Stimulated activated CD4-positive, alpha-beta T cell treated with anti-CD3 and anti-CD28 coated beads, Interleukin-2, amount 100 ng/mL, for 48 hours (primary cell): Measurements from ENCODE around the gene CD81.

ENCODE experiments used
- DNase-seq, 2 donors: peaks; one replicate each; pipeline ENCODE4 v3.0.0-alpha.2; 2020

The CD81 gene

DNA sequence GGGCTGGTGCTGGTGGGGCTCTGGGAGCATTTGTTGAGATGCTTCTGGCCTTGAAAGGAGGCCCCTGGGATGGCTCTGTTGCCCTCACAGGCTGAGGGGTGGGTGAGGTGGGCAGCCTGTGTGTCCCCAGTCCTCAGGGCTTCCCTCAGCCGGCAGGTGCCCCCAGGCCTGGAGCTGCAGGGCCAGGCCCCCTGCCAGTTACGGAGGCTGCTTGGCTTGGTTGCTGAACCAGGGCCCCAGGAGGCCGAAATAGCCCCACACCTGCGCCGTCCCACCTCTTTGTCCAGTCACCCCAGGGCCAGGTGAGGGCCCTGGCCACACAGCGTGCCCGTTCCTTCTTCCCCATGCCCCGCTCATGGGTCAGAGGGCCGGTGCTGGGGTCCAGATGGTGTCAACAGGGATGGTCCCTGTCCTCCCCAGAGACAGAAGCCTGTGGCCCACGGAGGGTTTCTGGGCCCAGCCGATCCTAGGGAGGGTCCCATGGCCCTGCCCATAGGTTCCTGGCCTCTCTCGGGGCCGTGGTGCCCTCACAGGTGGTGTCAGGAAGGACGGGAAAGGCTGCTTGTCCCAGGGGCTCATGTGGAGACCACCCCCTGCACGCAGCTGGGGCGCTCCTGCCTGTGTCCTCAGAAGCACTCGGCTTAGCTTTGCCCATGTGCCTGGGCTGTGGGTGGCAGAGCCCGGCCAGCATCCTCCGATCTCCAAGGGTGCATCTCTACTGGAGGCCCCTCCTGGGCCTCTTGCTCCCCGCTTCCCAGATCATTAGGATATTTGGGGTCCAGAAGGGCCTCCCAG is 14.3 kb downstream of the CD81 start:
- DNase-seq, result no peak

GRCh38 chr11:2392241-2392959 is 15.3 kb downstream of the CD81 start:
- DNase-seq, result no peak

DNA sequence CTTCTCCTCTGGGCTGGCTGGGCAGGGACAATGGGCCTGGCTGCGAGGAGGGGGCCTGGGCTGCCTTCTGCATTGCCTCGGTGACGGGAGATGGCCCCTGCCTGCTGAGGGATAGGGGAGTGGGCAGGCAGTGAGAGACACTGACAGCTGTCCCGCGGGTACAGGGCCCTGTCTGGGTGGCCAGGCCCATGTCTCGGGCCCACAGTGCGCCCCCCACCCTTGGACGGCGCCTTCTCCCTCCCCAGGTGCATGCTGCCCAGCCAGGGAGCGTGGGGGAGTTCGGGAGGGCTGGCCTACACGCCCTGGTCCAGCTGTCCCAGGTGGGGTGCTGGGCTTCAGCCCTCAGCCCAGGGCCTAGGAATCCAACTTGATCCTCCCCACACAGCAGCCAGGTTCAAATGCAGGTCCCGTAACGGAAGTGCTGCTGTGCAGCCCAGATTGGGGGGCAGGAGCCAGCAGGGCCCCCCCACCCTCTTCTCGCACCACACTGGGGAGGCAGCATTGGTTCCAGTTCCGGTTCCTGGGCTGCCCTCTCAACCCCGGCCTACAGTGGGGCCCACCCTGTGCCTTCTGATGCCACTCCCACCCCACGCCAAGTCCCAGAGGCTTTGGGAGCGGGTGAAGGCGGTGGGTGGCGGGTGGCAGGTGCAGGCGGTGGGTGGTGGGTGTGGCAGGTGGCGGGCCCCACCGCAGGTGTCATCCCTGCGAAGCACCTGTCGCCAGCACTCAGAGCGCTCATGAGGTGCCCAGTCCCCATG is 16.2 kb downstream of the CD81 start:
- no peak for DNase-seq

- no peak for DNase-seq
These were observed 17.1 kb downstream of the CD81 start for GRCh38 chr11:2393941-2394817.

GRCh38 chr11:2394818-2395105 is 17.7 kb downstream of the CD81 start:
- no peak for DNase-seq

- DNase-seq, result no peak
These were observed 18.2 kb downstream of the CD81 start for GRCh38 chr11:2395211-2395730.

GRCh38 chr11:2395856-2396255 is 18.7 kb downstream of the CD81 start:
- DNase-seq, result no peak

- DNase-seq, result no peak
These were observed 19.4 kb downstream of the CD81 start for GRCh38 chr11:2396471-2396870.

DNA sequence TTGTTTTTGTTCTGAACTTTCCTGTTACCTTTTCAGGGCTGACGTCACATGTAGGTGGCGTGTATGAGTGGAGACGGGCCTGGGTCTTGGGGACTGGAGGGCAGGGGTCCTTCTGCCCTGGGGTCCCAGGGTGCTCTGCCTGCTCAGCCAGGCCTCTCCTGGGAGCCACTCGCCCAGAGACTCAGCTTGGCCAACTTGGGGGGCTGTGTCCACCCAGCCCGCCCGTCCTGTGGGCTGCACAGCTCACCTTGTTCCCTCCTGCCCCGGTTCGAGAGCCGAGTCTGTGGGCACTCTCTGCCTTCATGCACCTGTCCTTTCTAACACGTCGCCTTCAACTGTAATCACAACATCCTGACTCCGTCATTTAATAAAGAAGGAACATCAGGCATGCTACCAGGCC is 19.9 kb downstream of the CD81 start:
- no peak for DNase-seq

GRCh38 chr11:2398664-2399355 is 21.7 kb downstream of the CD81 start:
- DNase-seq, result no peak

DNA sequence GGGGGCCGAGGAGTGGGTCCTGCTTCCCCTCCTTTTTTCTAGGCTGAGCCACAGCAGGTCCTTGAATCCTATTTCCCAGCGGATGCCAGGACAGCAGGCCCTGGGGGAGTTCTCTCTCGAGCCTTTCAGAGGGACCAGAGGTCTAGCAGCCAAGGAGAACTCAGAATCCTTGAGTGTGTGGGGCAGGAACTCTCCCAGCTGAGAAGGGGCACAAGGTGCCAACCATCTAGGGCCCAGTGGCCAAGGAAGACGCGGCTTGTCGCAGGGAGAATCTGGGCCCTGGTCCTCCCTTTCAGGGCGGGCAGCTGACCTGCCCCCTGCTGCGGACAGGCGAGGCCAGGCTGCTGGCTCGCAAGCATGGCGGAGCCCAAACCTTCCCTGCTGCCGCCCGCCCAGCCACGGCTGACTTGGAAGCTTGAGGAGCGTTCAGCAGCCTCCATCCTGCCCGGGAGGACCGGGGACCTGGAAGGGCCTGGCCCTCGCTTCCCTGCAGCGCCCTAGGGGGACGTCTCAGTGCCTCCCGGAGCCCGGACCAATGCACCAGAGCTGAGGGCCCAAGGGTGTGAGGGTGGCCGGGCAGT is 22.5 kb downstream of the CD81 start:
- peak; percentile 14 to 15 for DNase-seq

- DNase-seq, result peak; percentile 98 to 99
These were observed 23.1 kb downstream of the CD81 start, which contains the start of gene TSSC4 for GRCh38 chr11:2400069-2400761. TSSC4 (plus strand) TSS chr11:2400750; CDS start chr11:2402634, 1,884 bp downstream.

DNA sequence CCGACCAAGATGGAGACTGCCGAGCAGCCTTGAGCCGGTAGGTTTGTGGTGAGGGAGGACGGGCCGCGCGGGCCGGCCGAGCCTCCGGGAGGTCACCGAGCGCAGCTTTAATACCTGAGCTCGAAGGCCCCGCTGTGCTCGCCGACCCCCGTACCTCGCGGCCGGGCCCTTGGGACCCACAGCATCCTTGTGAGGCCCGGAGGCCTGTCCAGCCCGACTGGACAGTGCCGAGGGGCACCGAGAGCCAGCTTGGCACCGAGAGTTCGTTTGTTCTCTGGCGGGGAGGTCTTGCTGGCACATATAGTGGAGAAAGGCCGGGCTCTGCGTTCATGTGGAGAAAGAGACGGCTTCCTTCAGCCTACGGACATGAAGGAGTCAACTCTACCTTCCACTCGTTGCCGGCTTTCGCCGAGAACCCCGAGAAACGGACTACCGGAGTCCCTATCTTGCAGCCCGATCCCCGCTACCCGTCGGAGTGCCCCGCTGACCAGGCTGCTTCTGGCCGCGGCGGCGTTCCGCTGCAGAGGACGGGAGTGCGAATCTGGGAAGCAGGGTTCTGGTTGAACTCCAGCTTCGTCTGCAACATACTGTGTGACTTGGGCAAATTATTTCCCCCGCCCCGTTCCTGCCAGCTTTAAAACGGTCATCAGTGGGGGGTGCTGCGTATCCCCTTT is 23.8 kb downstream of the CD81 start:
- DNase-seq, result no peak

DNA sequence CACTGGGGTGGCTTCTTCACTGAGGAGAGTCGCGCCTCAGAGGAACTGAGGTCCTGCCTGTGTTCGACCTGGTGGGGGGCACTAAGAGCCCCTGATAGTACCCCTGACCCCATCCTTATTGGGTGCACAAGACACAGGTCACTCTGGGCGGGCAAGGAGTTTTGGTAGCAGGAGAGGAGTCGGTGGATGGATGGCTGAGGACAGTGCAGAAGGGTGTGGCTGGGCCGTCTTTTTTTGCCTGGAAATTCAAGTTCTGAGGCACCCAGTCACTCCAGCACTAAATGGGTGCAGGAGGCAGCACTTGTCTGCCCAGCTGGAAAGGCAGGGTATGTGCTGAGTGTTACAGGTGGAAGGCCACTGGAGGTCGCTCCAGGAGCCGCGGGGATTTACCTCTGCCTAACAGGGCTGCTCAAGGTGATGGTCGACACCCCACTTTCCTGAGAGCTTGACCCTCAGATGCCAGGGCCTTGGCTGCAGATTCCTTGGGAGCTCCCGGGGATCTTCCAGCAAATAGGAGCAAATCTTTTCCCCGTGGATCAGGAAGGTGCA is 24.4 kb downstream of the CD81 start:
- DNase-seq, result no peak

GRCh38 chr11:2402106-2402505 is 25.0 kb downstream of the CD81 start:
- no peak for DNase-seq

DNA sequence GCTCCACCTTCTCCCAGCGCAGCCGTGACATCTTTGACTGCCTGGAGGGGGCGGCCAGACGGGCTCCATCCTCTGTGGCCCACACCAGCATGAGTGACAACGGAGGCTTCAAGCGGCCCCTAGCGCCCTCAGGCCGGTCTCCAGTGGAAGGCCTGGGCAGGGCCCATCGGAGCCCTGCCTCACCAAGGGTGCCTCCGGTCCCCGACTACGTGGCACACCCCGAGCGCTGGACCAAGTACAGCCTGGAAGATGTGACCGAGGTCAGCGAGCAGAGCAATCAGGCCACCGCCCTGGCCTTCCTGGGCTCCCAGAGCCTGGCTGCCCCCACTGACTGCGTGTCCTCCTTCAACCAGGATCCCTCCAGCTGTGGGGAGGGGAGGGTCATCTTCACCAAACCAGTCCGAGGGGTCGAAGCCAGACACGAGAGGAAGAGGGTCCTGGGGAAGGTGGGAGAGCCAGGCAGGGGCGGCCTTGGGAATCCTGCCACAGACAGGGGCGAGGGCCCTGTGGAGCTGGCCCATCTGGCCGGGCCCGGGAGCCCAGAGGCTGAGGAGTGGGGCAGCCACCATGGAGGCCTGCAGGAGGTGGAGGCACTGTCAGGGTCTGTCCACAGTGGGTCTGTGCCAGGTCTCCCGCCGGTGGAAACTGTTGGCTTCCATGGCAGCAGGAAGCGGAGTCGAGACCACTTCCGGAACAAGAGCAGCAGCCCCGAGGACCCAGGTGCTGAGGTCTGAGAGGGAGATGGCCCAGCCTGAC is 26.0 kb downstream of the CD81 start:
- DNase-seq, result no peak

DNA sequence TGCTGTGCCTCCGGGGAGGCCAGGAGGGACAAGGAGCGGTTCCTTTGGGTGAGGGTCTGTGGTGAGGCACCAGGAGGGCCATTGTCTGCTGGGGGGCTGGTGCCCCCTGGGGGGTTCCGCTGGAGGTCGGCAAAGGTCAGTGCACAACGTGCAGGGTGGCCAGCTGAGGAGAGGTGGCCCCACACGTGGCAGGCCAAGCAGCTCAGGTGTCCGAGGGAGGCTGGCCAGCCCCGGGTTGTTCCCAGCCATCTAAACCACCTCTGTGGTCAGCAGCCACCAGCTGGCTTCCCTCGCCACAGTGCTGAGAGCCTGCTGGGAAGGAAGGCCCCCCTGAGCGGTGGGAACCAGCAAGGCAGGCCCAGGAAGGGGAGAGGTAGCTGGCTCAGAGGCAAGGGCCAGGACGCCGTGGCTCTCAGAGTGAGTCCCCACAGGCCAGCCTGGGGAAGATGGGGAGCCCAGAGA is 27.7 kb downstream of the CD81 start:
- DNase-seq, result no peak

DNA sequence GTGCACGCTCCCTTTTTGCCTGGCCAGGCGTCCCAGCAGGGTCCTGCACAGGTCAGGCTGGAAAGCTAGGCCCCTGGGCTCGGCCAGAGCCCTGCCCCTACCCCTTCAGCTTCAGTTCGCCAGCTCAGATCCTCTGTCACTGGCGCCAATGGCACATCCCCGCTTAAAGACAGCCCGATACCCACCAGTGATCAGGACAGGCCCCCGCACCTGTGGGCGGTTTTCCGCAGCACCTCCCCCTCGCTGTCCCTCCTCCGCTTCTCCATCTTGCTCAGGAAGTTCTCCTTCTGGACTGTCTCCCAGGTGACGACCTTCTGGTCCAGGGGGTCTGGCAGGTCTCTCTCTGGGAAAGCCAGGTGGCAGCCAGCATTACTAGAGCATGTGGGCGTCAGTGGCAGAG is 29.3 kb downstream of the CD81 start:
- DNase-seq, result no peak

DNA sequence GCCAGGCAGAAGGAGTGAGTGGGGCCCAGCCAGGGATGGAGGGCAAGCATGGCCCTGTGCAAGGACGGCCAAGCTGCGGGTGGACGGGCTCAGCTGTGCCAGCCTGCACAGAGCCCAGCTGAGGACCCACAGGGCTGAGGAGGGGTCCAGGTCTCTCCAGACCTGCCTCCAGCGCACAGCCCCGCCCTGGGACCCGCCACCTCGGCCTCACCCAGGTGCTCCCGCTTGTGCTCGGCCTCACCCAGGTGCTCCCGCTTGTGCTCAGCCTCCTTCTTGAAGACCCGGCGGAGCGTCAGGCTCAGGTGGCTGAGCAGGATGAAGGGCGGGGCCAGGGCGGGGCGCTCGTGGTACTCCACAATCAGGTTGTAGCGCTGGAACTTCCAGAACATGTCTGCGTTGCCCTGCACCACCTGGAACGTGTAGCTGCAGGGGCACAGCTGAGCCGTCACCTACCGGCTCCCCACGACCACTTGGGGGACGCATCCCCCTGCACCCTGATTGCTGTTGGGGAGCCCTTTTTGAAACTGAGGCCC is 29.8 kb downstream of the CD81 start:
- DNase-seq, result no peak
